HepG2 (cell line): ENCODE measurements around the gene NUP62. TPM values are rescaled to one million over a fixed set of nuclear protein-coding genes. Genes with fewer than 3 reads are reported as not detected.

Source experiments
- GTF3A ChIP-seq: sonication (generic); formaldehyde crosslinking; conservative IDR thresholded peaks from 2 replicates; pipeline ENCODE4 v1.4.0; 2020; ENCODE audit warnings: mild to moderate bottlenecking, missing genetic modification reagents
- HNRNPLL ChIP-seq: fragments of 200-400 bp; formaldehyde crosslinking; IDR thresholded peaks from 2 replicates; pipeline ENCODE4 v1.6.1; 2017; ENCODE audit warnings: mild to moderate bottlenecking, low read depth, low read length; ENCODE audit not compliant: poor library complexity, severe bottlenecking
- HOXD1 ChIP-seq: sonication (generic); formaldehyde crosslinking; IDR thresholded peaks from 2 replicates; pipeline ENCODE4 v1.5.0; 2020; ENCODE audit warnings: missing genetic modification reagents
- IRF2 ChIP-seq: IDR thresholded peaks from 2 replicates; pipeline ENCODE4 v1.6.1; 2018; ENCODE audit warnings: missing genetic modification reagents, missing compliant biosample characterization
- KDM5A ChIP-seq: fragments of 200-600 bp; sonication (generic); IDR thresholded peaks from 2 replicates; pipeline ENCODE4 v1.7.0; 2018; ENCODE audit warnings: antibody characterized with exemption, mild to moderate bottlenecking, low read length, borderline replicate concordance
- KLF6 ChIP-seq: IDR thresholded peaks from 2 replicates; pipeline ENCODE4 v1.8.0; 2016; ENCODE audit warnings: missing biosample characterization, missing genetic modification reagents
- NR2F2 ChIP-seq: IDR thresholded peaks from 2 replicates; pipeline ENCODE4 v1.6.1; 2012; ENCODE audit warnings: low read depth, inconsistent platforms, borderline replicate concordance
- RXRB ChIP-seq: IDR thresholded peaks from 2 replicates; pipeline ENCODE4 v1.6.1; 2016; ENCODE audit warnings: borderline replicate concordance, missing genetic modification reagents, missing compliant biosample characterization
- TCF7 ChIP-seq: sonication (generic); IDR thresholded peaks from 2 replicates; pipeline ENCODE4 v1.6.1; 2016; ENCODE audit warnings: antibody characterized with exemption, low read depth
- THAP11 ChIP-seq: IDR thresholded peaks from 2 replicates; pipeline ENCODE4 v1.6.1; 2016; ENCODE audit warnings: missing biosample characterization, missing genetic modification reagents
- YY1 ChIP-seq: IDR thresholded peaks from 2 replicates; pipeline ENCODE4 v1.6.1; 2011; ENCODE audit warnings: low read length, low read depth, moderate library complexity, mild to moderate bottlenecking; ENCODE audit not compliant: insufficient read depth, insufficient replicate concordance
- ZBTB38 ChIP-seq: sonication (generic); formaldehyde crosslinking; IDR thresholded peaks from 2 replicates; pipeline ENCODE4 v1.5.1; 2020; ENCODE audit warnings: mild to moderate bottlenecking, missing genetic modification reagents
- ZFP82 ChIP-seq: sonication (generic); formaldehyde crosslinking; IDR thresholded peaks from 2 replicates; pipeline ENCODE4 v1.5.1; 2020; ENCODE audit warnings: mild to moderate bottlenecking, missing genetic modification reagents, borderline replicate concordance
- ZNF670 ChIP-seq: sonication (generic); formaldehyde crosslinking; IDR thresholded peaks from 2 replicates; pipeline ENCODE4 v1.8.0; 2022; ENCODE audit warnings: mild to moderate bottlenecking, missing genetic modification reagents, borderline replicate concordance
- ZNF788 ChIP-seq: sonication (generic); formaldehyde crosslinking; IDR thresholded peaks from 2 replicates; pipeline ENCODE4 v1.5.0; 2020; ENCODE audit warnings: mild to moderate bottlenecking, missing genetic modification reagents, borderline replicate concordance
- ZZZ3 ChIP-seq: sonication (generic); formaldehyde crosslinking; IDR thresholded peaks from 2 replicates; pipeline ENCODE4 v1.4.0; 2020; ENCODE audit warnings: missing genetic modification reagents, mild to moderate bottlenecking, borderline replicate concordance
- polyA plus RNA-seq, 8 experiments: library from polyadenylated mRNA; depleted of rRNA in 3 of 8; stranded (reverse) in 7 of 8; unstranded in 1 of 8; fragments of >200 nt; fragmentation: Illumina TruSeq in 4 of 8; extraction: Trizol in 4 of 8; gene quantifications; 2 replicates each; pipeline versions ENCODE4 v1.2.1 to v1.2.3, GENCODE V29; 2011 to 2016; ENCODE audit warnings: low read depth in 4 of 8, missing spikeins in 1 of 8, mixed read lengths in 1 of 8; ENCODE audit not compliant: insufficient read depth in 1 of 8
- total RNA-seq, 5 experiments: library from RNA; depleted of rRNA; stranded (reverse); fragments of >200 nt; fragmentation: Illumina TruSeq; extraction: Trizol; gene quantifications; 2 replicates each; pipeline ENCODE4 v1.2.3, GENCODE V29; 2016; ENCODE audit warnings: low read depth in 1 of 5
- TF ChIP-seq, protein P1 (sequence below): sonication (generic); formaldehyde crosslinking; IDR thresholded peaks from 2 replicates; pipeline ENCODE4 v1.4.0; 2020; ENCODE audit warnings: missing genetic modification reagents
- TF ChIP-seq, protein P2 (sequence below): sonication (generic); formaldehyde crosslinking; IDR thresholded peaks from 2 replicates; pipeline ENCODE4 v1.4.0; 2020; ENCODE audit warnings: missing genetic modification reagents, borderline replicate concordance
- TF ChIP-seq, protein P3 (sequence below): sonication (generic); formaldehyde crosslinking; IDR thresholded peaks from 2 replicates; pipeline ENCODE4 v1.8.1; 2023; ENCODE audit warnings: missing genetic modification reagents, inconsistent platforms, borderline replicate concordance
- TF ChIP-seq, protein P4 (sequence below): sonication (generic); formaldehyde crosslinking; IDR thresholded peaks from 2 replicates; pipeline ENCODE4 v1.4.0; 2020; ENCODE audit warnings: missing genetic modification reagents, mild to moderate bottlenecking, borderline replicate concordance

The NUP62 gene
- total and polyA plus RNA-seq, 2 of the 13 experiments (the other 11 are each of a cell fraction or from before 2014, with no cell fraction given), result 16.5 to 41.5 TPM

DNA sequence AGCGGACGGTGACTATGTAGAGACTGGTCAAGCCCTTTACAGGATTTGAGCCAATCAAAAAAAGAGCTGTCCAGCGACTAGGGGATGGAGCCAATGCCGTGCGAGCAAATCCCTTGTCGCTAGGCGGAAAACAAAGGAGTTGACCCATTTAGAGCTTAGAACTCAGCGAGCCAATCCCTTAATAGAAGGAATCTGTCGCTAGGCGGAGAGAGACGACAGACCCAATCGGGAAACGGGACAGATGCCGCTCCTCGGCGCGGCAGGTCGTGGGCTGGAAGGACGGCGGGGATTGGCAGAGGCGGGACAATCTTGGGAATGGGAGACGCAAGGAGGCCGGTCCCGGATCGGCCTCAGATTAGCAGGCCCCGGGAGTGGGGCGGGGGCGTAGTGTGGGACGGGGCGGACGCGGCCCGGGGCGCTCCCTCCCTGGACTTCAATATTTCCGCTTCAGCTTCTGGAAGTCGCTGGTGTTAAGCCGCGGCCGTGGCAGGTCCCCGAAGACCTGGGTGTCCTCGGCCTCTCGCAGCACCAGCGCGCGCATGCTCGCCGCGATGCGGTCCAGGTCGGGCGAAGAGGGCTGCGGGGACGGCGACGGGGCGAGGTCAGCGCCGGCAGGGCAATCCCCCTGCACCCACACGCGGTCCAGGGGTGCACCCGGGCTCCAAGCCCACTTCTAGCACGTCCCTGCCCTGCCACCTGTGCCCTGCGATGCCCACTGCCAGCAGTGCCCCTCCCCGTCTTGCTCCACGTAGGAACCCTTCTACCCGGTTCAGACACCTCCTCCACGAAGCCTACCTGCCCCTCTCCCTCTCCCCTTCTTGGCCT, 59.6 kb downstream of the NUP62 start (continued):
- TF ChIP-seq ZFP82 (CRISPR knock-in tag), result 0 out of 2 replicates have a peak, but pooled peaks have one; percentile 41
- TF ChIP-seq, protein P1, sequence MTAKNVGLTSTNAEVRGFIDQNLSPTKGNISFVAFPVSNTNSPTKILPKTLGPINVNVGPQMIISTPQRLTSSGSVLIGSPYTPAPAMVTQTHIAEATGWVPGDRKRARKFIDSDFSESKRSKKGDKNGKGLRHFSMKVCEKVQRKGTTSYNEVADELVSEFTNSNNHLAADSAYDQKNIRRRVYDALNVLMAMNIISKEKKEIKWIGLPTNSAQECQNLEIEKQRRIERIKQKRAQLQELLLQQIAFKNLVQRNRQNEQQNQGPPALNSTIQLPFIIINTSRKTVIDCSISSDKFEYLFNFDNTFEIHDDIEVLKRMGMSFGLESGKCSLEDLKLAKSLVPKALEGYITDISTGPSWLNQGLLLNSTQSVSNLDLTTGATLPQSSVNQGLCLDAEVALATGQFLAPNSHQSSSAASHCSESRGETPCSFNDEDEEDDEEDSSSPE (CRISPR knock-in tag), result peak; percentile 49; the same call in 1 of the 2 replicates
- peak; percentile 51 for TF ChIP-seq HNRNPLL
- TF ChIP-seq, protein P2, sequence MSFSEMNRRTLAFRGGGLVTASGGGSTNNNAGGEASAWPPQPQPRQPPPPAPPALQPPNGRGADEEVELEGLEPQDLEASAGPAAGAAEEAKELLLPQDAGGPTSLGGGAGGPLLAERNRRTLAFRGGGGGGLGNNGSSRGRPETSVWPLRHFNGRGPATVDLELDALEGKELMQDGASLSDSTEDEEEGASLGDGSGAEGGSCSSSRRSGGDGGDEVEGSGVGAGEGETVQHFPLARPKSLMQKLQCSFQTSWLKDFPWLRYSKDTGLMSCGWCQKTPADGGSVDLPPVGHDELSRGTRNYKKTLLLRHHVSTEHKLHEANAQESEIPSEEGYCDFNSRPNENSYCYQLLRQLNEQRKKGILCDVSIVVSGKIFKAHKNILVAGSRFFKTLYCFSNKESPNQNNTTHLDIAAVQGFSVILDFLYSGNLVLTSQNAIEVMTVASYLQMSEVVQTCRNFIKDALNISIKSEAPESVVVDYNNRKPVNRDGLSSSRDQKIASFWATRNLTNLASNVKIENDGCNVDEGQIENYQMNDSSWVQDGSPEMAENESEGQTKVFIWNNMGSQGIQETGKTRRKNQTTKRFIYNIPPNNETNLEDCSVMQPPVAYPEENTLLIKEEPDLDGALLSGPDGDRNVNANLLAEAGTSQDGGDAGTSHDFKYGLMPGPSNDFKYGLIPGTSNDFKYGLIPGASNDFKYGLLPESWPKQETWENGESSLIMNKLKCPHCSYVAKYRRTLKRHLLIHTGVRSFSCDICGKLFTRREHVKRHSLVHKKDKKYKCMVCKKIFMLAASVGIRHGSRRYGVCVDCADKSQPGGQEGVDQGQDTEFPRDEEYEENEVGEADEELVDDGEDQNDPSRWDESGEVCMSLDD (CRISPR knock-in tag), result no peak
- TF ChIP-seq TCF7, result 0 out of 2 replicates have a peak, but pooled peaks have one; percentile 17
- 0 out of 2 replicates have a peak, but pooled peaks have one; percentile 30 for TF ChIP-seq KLF6 (CRISPR knock-in tag)
- TF ChIP-seq KDM5A, result peak; percentile 32; the same call in 1 of the 2 replicates
- peak; percentile 13; the same call in 1 of the 2 replicates for TF ChIP-seq ZBTB38 (CRISPR knock-in tag)
- TF ChIP-seq GTF3A (CRISPR knock-in tag), result no peak
- no peak for TF ChIP-seq ZZZ3 (CRISPR knock-in tag)
- TF ChIP-seq ZNF670 (CRISPR knock-in tag), result no peak; the same call in 1 of the 2 replicates
- no peak; the same call in 1 of the 2 replicates for TF ChIP-seq IRF2 (CRISPR knock-in tag)
- TF ChIP-seq, protein P3, sequence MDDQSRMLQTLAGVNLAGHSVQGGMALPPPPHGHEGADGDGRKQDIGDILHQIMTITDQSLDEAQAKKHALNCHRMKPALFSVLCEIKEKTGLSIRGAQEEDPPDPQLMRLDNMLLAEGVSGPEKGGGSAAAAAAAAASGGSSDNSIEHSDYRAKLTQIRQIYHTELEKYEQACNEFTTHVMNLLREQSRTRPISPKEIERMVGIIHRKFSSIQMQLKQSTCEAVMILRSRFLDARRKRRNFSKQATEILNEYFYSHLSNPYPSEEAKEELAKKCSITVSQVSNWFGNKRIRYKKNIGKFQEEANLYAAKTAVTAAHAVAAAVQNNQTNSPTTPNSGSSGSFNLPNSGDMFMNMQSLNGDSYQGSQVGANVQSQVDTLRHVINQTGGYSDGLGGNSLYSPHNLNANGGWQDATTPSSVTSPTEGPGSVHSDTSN, result no peak
- peak; percentile 76 for TF ChIP-seq HOXD1 (CRISPR knock-in tag)
- peak; percentile 84 for TF ChIP-seq THAP11 (CRISPR knock-in tag)
- peak; percentile 74 for TF ChIP-seq YY1
- peak; percentile 43; the same call in 1 of the 2 replicates for TF ChIP-seq RXRB (CRISPR knock-in tag)
- no peak for TF ChIP-seq NR2F2
- no peak for TF ChIP-seq ZNF788 (CRISPR knock-in tag)
- TF ChIP-seq, protein P4, sequence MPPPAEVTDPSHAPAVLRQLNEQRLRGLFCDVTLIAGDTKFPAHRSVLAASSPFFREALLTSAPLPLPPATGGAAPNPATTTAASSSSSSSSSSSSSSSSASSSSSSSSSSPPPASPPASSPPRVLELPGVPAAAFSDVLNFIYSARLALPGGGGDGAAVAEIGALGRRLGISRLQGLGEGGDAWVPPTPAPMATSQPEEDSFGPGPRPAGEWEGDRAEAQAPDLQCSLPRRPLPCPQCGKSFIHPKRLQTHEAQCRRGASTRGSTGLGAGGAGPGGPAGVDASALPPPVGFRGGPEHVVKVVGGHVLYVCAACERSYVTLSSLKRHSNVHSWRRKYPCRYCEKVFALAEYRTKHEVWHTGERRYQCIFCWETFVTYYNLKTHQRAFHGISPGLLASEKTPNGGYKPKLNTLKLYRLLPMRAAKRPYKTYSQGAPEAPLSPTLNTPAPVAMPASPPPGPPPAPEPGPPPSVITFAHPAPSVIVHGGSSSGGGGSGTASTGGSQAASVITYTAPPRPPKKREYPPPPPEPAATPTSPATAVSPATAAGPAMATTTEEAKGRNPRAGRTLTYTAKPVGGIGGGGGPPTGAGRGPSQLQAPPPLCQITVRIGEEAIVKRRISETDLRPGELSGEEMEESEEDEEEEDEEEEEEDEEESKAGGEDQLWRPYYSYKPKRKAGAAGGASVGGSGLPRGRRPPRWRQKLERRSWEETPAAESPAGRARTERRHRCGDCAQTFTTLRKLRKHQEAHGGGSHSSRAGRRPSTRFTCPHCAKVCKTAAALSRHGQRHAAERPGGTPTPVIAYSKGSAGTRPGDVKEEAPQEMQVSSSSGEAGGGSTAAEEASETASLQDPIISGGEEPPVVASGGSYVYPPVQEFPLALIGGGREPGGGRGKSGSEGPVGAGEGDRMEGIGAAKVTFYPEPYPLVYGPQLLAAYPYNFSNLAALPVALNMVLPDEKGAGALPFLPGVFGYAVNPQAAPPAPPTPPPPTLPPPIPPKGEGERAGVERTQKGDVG (CRISPR knock-in tag), result no peak
